ENCODE data around the gene ZNRD2.
A peak's percentile ranks its signal among the peaks of the same experiment; 100 is the strongest.

The ZNRD2 gene

DNA sequence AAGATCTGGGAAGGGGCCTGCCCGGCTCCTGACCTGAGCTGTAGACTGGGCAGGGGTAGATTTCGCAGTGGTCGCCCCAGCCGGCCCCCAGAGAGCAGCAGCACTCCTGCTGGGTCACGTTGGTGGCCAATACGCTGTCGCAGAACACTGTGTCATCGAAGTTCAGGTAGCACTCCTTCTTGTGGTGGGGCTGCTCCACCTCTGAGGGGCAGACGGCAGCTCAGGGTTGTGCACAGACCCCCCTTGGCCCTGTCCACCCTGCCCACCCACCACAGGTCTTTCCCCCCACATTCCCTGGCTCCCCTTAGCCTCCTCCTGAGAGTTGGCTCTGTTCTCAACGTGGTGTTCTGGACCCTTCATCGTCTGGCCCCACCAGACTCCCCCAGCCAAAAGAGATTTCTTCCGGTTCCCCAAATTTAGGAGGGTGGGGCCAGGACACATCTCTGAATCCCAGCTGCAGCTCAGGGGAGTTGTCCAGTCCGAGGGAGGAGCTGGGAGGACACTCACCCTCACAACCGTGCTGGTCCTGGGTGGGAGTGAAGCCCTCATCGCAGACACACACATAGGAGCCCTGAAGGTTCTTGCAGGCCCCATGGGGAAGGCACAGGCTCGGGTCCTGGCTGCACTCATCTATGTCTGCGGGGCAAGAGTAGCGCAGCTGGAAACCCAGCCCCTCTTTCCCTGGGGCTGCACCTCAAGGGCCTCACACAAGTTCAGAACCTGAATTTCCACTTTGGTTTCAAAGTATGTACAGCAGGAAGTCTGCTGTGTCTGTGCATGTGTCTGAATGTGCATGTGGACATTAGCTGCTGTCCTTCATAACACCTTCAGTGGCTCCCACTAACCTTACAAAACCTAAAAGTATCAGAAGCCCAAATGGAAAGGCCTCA lies 28.9 kb upstream of the ZNRD2 start:
- TF ChIP-seq ZFX (IDR thresholded peaks at IDR 0.05; ENCODE audit: borderline replicate concordance), result no peak
- TF ChIP-seq, protein P1, sequence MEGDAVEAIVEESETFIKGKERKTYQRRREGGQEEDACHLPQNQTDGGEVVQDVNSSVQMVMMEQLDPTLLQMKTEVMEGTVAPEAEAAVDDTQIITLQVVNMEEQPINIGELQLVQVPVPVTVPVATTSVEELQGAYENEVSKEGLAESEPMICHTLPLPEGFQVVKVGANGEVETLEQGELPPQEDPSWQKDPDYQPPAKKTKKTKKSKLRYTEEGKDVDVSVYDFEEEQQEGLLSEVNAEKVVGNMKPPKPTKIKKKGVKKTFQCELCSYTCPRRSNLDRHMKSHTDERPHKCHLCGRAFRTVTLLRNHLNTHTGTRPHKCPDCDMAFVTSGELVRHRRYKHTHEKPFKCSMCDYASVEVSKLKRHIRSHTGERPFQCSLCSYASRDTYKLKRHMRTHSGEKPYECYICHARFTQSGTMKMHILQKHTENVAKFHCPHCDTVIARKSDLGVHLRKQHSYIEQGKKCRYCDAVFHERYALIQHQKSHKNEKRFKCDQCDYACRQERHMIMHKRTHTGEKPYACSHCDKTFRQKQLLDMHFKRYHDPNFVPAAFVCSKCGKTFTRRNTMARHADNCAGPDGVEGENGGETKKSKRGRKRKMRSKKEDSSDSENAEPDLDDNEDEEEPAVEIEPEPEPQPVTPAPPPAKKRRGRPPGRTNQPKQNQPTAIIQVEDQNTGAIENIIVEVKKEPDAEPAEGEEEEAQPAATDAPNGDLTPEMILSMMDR (IDR thresholded peaks at IDR 0.05), result peak; percentile 36
- peak overlapping the region; percentile 97 for H3K27ac ChIP-seq

DNA sequence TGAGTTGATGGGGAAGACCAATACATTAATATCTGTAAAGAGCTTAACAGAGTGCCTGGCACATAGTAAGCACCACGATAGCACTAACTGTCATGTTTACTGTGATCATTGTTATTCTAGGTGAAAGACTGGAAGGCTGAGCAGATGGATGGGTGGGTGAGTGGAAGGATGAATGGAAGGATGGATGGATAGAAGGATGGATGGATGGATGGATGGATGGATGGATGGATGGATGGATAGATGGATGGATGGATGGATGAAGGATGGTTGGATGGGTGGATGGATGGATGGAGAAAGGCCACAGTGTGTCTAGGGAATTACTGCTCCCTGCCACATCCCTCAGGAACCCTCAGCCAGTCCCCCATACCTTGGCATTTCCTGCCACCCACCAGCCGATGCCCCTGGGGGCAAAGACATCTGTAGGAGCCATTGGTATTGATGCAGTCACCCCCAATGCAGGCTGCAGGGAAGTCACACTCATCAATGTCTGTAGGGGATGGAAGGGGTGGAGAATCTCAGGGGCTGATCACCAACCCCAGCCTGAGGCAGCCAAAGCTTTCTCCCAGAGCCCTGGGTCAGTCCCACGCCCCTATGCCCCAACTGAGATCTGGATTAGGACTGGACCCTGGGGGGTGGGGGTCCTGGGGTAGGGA lies 27.4 kb upstream of the ZNRD2 start:
- no peak for TF ChIP-seq ZFX (IDR thresholded peaks at IDR 0.05; ENCODE audit: borderline replicate concordance)
- TF ChIP-seq, protein P1 (IDR thresholded peaks at IDR 0.05), result no peak
- H3K27ac ChIP-seq, result no peak overlapping the region; the same call in 1 of the 2 replicates

DNA sequence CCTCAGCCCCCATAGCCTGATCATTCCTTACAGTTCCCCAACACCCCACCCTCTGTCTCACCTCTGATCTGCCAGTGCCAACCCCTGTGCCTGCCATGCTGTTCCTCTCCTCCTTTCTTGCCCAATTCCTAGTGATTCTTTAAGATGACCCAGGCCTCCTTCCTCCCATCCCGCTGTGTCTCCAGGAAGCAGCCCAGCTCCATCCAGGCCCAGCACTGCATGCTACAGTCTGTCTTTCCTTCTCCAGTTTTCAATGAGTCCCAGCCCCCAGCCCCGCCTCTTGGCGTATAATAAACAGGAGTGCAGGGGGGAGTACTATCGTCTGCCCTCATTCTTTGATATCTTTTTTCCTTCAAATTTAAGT lies 24.4 kb upstream of the ZNRD2 start:
- TF ChIP-seq, protein P1 (IDR thresholded peaks at IDR 0.05), result no peak
- no peak for TF ChIP-seq ZFX (IDR thresholded peaks at IDR 0.05; ENCODE audit: borderline replicate concordance)
- peak overlapping the region; percentile 77 for H3K27ac ChIP-seq

DNA sequence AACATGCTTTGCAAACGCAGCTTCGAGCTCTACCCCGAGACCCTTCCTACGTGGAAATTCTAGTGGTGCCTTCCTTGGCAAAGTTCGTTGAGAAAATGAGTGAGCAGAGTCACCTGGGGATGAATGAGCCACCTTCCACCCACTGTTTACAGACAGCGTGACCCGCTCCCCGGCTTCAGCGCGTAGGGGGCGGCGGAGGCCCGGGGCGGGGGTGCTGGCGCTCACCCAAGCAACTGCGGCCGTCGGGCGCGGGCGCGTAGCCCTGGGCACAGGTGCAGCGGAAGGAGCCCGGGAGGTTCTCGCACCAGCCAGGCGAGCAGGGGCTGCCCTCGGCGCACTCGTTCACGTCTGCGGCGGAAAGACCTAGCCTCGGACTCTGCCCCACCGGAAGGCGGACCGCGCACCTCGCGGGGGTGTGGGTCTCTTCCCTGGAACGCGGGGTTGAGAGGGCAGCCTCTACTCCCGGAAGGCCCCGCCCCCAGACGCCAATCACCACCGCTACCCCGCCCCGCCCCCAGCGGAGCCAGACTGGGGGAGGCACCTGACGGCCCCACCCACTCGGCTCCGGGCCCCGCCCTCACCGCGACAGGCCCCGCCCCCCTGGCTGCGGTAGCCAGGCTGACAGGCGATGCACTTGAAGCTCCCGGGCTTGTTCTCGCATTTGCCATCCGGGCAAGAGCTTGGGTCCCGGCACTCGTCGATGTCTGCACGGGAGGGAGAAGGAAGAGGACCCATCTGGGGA lies 23.9 kb upstream of the ZNRD2 start:
- TF ChIP-seq ZFX (IDR thresholded peaks at IDR 0.05; ENCODE audit: borderline replicate concordance), result no peak
- TF ChIP-seq, protein P1 (IDR thresholded peaks at IDR 0.05), result no peak
- peak overlapping the region; percentile 77 for H3K27ac ChIP-seq

DNA sequence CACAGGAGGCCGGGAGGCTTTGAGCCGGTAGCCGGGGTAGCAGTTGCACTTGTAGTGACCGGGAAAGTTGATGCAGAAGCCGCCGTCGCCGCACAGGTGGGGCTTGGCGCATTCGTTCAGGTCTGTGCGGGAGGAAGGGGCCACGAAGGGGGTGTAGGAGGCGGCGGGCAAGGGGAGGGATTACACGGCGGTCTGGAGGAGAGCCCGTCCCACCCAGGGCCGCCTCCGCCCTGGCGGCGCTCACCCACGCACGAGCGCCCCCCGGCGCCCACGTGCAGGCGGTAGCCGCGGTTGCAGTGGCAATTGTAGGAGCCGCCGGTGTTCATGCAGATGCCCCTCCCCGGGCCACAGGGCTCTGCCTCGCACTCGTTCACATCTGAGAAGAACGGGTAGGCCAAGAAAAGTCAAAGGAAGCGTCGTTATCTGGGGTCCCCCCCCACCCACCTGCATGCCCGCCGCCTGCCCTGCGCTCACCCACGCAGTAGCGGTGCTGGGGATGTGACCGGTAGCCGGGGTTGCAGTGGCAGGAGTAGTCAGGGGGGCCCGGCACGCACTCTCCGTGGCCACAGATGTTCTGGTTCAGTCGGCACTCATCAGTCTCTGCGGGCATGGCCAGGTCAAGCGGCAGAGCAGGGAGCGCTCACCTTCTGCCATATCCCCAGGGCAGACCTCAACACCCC lies 22.7 kb upstream of the ZNRD2 start:
- no peak overlapping the region for H3K27ac ChIP-seq
- TF ChIP-seq, protein P1 (IDR thresholded peaks at IDR 0.05), result no peak
- TF ChIP-seq ZFX (IDR thresholded peaks at IDR 0.05; ENCODE audit: borderline replicate concordance), result no peak

DNA sequence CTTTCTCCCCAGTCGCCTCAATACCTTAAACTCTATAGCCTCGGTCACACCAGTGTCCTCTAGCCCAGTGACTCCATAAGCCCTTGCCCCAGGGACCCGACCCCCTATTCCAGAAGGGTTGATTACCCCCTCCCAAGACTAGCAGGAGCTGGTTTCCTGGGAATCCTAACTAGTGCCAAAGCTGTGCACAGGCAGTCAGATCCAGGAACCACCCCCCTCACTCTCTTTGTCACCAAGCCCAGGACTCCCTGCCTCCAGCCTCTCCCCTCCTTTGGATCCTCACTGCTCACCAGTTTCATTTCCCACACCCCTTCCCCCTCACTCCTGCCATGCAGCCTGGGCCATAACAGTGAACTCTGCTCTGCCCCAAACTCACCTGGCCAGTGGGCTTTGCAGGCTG lies 21.9 kb upstream of the ZNRD2 start:
- no peak for TF ChIP-seq ZFX (IDR thresholded peaks at IDR 0.05; ENCODE audit: borderline replicate concordance)
- TF ChIP-seq, protein P1 (IDR thresholded peaks at IDR 0.05), result no peak
- no peak overlapping the region for H3K27ac ChIP-seq
